Measurements from ENCODE around the gene SLIT3. TPM values are rescaled to one million over a fixed set of nuclear protein-coding genes. Genes with fewer than 3 reads are reported as not detected.

The SLIT3 gene
- total RNA-seq, 3 donors from 2014 or later (not counting 1 experiment from before 2014, with no cell fraction given) = 0.34 to 0.80 TPM; not detected in 1

- Histone ChIP-seq H3K4me1 (ENCODE audit: control insufficient read depth, insufficient read depth, low read length) (no peaks in the 10 kb centered on the region), H3K27me3 (ENCODE audit: control insufficient read depth, insufficient read depth, low read length) (no peaks in the 10 kb centered on the region), H3K4me3 (ENCODE audit: low read length) (no peak overlapping the region), H3K9me3 (ENCODE audit: control insufficient read depth, insufficient read depth, low read length) (no peaks in the 10 kb centered on the region), H3K36me3 (ENCODE audit: control insufficient read depth, insufficient read depth, low read length) (no peaks in the 10 kb centered on the region), H3K27ac (ENCODE audit: low read length) (no peak overlapping the region)
- no peaks in the 10 kb centered on the region for H3K36me3 Mint-ChIP-seq
- ATAC-seq (no peak), DNase-seq (no peak)
- H3K9me3 Mint-ChIP-seq = peaks cover 0 to 2% of the 10 kb centered on the region in 2 donors
- H3K27ac Mint-ChIP-seq = no peak overlapping the region
- H3K27me3 Mint-ChIP-seq (ENCODE audit: low read depth in 2 of 2) = peaks cover 0 to 5% of the 10 kb centered on the region in 2 donors
- H3K4me3 Mint-ChIP-seq = no peak overlapping the region
- 87% methylated on average over 5 of the region's 6 CpGs for WGBS (ENCODE audit: insufficient coverage)
- TF ChIP-seq CTCF (IDR thresholded peaks at IDR 0.05) = no peak
- H3K4me1 Mint-ChIP-seq = no peaks in the 10 kb centered on the region
- intact Hi-C loops (cut with micrococcal nuclease) = no loop called here
Observed at GRCh38 chr5:169115461-169116124, 185.3 kb downstream of the SLIT3 start.

- Mint-ChIP-seq H3K36me3 (no peaks in the 10 kb centered on the region), H3K4me3 (no peak overlapping the region)
- intact Hi-C loops (cut with micrococcal nuclease) = no loop called here
Observed at GRCh38 chr5:169114466-169115065, 186.4 kb downstream of the SLIT3 start.

DNA sequence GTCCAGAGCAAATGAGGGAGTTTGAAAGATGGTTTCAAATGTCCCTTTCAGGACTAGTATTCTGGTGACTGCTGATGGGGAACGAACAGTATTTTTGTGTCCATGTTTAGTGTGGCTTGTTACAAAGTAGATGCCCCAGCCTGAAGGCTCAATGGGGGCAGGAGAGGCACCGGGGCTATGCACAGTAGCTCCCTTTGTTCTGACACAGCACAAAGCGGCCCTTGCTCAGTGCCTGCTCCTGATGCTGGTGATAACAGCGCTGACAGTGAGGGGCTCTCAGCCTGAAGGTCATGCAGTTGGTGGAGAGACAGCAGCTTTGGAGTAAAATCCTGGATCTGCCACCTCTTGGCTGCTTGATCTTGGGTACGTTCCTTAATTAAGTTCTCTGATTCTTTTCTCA lies 188.9 kb downstream of the SLIT3 start:
- Histone ChIP-seq H3K9me3 (ENCODE audit: control insufficient read depth, insufficient read depth, low read length) (no peaks in the 10 kb centered on the region), H3K27ac (ENCODE audit: low read length) (no peak overlapping the region), H3K4me3 (ENCODE audit: low read length) (no peak overlapping the region), H3K27me3 (ENCODE audit: control insufficient read depth, insufficient read depth, low read length) (no peaks in the 10 kb centered on the region), H3K4me1 (ENCODE audit: control insufficient read depth, insufficient read depth, low read length) (no peaks in the 10 kb centered on the region), H3K36me3 (ENCODE audit: control insufficient read depth, insufficient read depth, low read length) (no peaks in the 10 kb centered on the region)
- Mint-ChIP-seq H3K9me3 (peaks cover 0 to 2% of the 10 kb centered on the region in 2 donors), H3K4me1 (no peaks in the 10 kb centered on the region), H3K27me3 (ENCODE audit: low read depth in 2 of 2) (peaks cover 0 to 5% of the 10 kb centered on the region in 2 donors), H3K36me3 (no peaks in the 10 kb centered on the region), H3K27ac (no peak overlapping the region), H3K4me3 (no peak overlapping the region)
- ATAC-seq (no peak), DNase-seq (no peak)
- intact Hi-C loops (cut with micrococcal nuclease) = no loop called here
- WGBS (ENCODE audit: insufficient coverage) = 84% methylated on average over 5 of the region's 5 CpGs
- no peak for TF ChIP-seq CTCF (IDR thresholded peaks at IDR 0.05)

More at GRCh38 chr5:169114466-169115065, 186.4 kb downstream of the SLIT3 start:
- ATAC-seq = no peak
- no peak overlapping the region for H3K27ac ChIP-seq (ENCODE audit: low read length)
- no peak for TF ChIP-seq CTCF (IDR thresholded peaks at IDR 0.05)
- H3K4me1 ChIP-seq (ENCODE audit: control insufficient read depth, insufficient read depth, low read length) = no peaks in the 10 kb centered on the region
- H3K4me3 ChIP-seq (ENCODE audit: low read length) = no peak overlapping the region
- H3K36me3 ChIP-seq (ENCODE audit: control insufficient read depth, insufficient read depth, low read length) = no peaks in the 10 kb centered on the region
- H3K9me3 Mint-ChIP-seq = peaks cover 0 to 2% of the 10 kb centered on the region in 2 donors
- H3K27me3 Mint-ChIP-seq (ENCODE audit: low read depth in 2 of 2) = peaks cover 0 to 5% of the 10 kb centered on the region in 2 donors
- H3K4me1 Mint-ChIP-seq = no peaks in the 10 kb centered on the region
- H3K27me3 ChIP-seq (ENCODE audit: control insufficient read depth, insufficient read depth, low read length) = no peaks in the 10 kb centered on the region
- H3K27ac Mint-ChIP-seq = no peak overlapping the region
- 95% methylated on average over 7 of the region's 7 CpGs for WGBS (ENCODE audit: insufficient coverage)
- no peak for DNase-seq
- no peaks in the 10 kb centered on the region for H3K9me3 ChIP-seq (ENCODE audit: control insufficient read depth, insufficient read depth, low read length)

All from natural killer cell (primary cell).